ENCODE results near the gene TMEM178B. TPM values are rescaled to one million over a fixed set of nuclear protein-coding genes. Genes with fewer than 3 reads are reported as not detected.

Gene TMEM178B
- polyA plus RNA-seq, 1 of the 3 experiments (the other 2 are of a cell fraction), result 0.20 TPM

DNA sequence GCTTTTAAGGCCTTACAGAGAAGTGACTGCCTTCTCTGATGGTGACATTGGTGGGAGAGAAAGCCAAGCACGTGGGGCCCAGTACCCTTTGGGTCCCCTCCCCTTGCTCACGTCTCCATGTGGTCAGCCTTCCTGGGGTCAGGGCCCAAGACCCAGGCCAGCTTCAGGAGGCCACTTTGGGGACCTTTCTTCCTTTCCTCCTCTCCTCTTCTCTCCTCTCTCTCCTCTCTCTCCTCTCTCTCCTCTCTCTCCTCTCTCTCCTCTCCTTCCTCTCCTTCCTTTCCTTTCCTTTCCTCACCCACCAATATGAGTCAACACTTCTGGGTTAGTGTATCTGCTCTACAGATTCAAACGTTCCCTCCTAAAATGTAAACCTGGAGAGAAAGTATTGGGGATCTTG lies 380.5 kb downstream of the TMEM178B start:
- no peaks in the 10 kb centered on the region for H3F3A ChIP-seq (replicated peaks; ENCODE audit: insufficient read depth)
- H3K79me2 ChIP-seq (ENCODE audit: insufficient read depth), result no peaks in the 10 kb centered on the region
- H3K4me2 ChIP-seq, result no peak overlapping the region
- TF ChIP-seq ELF1 (IDR thresholded peaks at IDR 0.05) (no peak), FOXJ3 (CRISPR knock-in tag; IDR thresholded peaks at IDR 0.05) (no peak), JUND (IDR thresholded peaks at IDR 0.05) (no peak), GATA2 (CRISPR knock-in tag; IDR thresholded peaks at IDR 0.05) (no peak), RAD21 (IDR thresholded peaks at IDR 0.05; ENCODE audit: low read length) (no peak), SMC3 (IDR thresholded peaks at IDR 0.05; ENCODE audit: low read depth, low read length) (no peak), NFIC (IDR thresholded peaks at IDR 0.05; ENCODE audit: borderline replicate concordance) (no peak), POLR2AphosphoS5 (IDR thresholded peaks at IDR 0.05; ENCODE audit: low read depth, low read length) (no peak), RXRA (IDR thresholded peaks at IDR 0.05; ENCODE audit: borderline replicate concordance, low read depth) (no peak), NRF1 (IDR thresholded peaks at IDR 0.05; ENCODE audit: low read depth, low read length) (no peak), FOSL2 (IDR thresholded peaks at IDR 0.05; ENCODE audit: borderline replicate concordance, low read depth) (no peak), SIN3A (IDR thresholded peaks at IDR 0.05; ENCODE audit: borderline replicate concordance, low read depth, low read length) (no peak), PBX3 (IDR thresholded peaks at IDR 0.05) (no peak), YY1 (IDR thresholded peaks at IDR 0.05; ENCODE audit: low read depth) (no peak)
- no peak overlapping the region for H3K9ac ChIP-seq
- 11% methylated on average over 3 of the region's 3 CpGs for WGBS (ENCODE audit: low lambda C conversion rate)
- ChIA-PET POLR2A (no interaction called here), CTCF (interaction anchor here (0.9 to 1.1 kb wide), 3 partner anchors 67 to 171 kb away, joined by 3 read pairs; no protein-coding TSS in a partner anchor)
- H3K9me3 ChIP-seq, result no peaks in the 10 kb centered on the region
- H3K9me2 ChIP-seq, result no peaks in the 10 kb centered on the region
- H3K36me3 ChIP-seq (replicated peaks in 1 of 2; ENCODE audit: control insufficient read depth in 1 of 2, insufficient read depth in 2 of 2, low read length in 1 of 2), result no peaks in the 10 kb centered on the region
- H3K4me1 ChIP-seq (ENCODE audit: control insufficient read depth in 1 of 2, insufficient read depth in 2 of 2, low read depth in 1 of 2, low read length in 1 of 2), result no peaks in the 10 kb centered on the region; a peak in 1 of 4 replicates
- no peak for DNase-seq
- no peaks in the 10 kb centered on the region for H3K27me3 ChIP-seq (ENCODE audit: insufficient read depth)
- H2AFZ ChIP-seq (ENCODE audit: low read depth), result no peak overlapping the region
- H3K27ac ChIP-seq (ENCODE audit: low read depth in 2 of 2, low read length in 1 of 2), result no peak overlapping the region
- H3K4me3 ChIP-seq (ENCODE audit: low read depth in 2 of 2, low read length in 1 of 2), result no peak overlapping the region
- no peaks in the 10 kb centered on the region for H4K20me1 ChIP-seq (ENCODE audit: insufficient read depth)

GRCh38 chr7:141455723-141456122 lies 381.9 kb downstream of the TMEM178B start:
- Histone ChIP-seq H3K79me2 (ENCODE audit: insufficient read depth) (no peaks in the 10 kb centered on the region), H3K36me3 (replicated peaks in 1 of 2; ENCODE audit: control insufficient read depth in 1 of 2, insufficient read depth in 2 of 2, low read length in 1 of 2) (no peaks in the 10 kb centered on the region), H3K4me1 (ENCODE audit: control insufficient read depth in 1 of 2, insufficient read depth in 2 of 2, low read depth in 1 of 2, low read length in 1 of 2) (peaks cover 0 to 3% of the 10 kb centered on the region in 2 experiments; a peak in 1 of 4 replicates), H3F3A (replicated peaks; ENCODE audit: insufficient read depth) (no peaks in the 10 kb centered on the region), H2AFZ (ENCODE audit: low read depth) (no peak overlapping the region), H3K4me2 (no peak overlapping the region), H3K9me2 (no peaks in the 10 kb centered on the region), H4K20me1 (ENCODE audit: insufficient read depth) (no peaks in the 10 kb centered on the region), H3K9me3 (no peaks in the 10 kb centered on the region), H3K27me3 (ENCODE audit: insufficient read depth) (no peaks in the 10 kb centered on the region), H3K27ac (ENCODE audit: low read depth in 2 of 2, low read length in 1 of 2) (no peak overlapping the region), H3K9ac (no peak overlapping the region), H3K4me3 (ENCODE audit: low read depth in 2 of 2, low read length in 1 of 2) (no peak overlapping the region)
- ChIA-PET POLR2A (no interaction called here), CTCF (interaction anchor here (0.6 kb wide), 1 partner anchor 194 kb away, joined by 3 read pairs; no protein-coding TSS in a partner anchor)
- TF ChIP-seq POLR2AphosphoS5 (IDR thresholded peaks at IDR 0.05; ENCODE audit: low read depth, low read length) (no peak), RFX5 (IDR thresholded peaks at IDR 0.05; ENCODE audit: low read length) (no peak)
- DNase-seq, result no peak
- WGBS (ENCODE audit: low lambda C conversion rate), result 40% methylated on average over 1 of the region's 1 CpG

Measured in SK-N-SH (cell line).